Stimulated activated naive CD4-positive, alpha-beta T cell (primary cell): ENCODE measurements around the gene OR6Y1.

Source experiments
- DNase-seq, 6 experiments: peaks; one replicate each; lab custom pipeline; 2025; lab: John Stamatoyannopoulos, UW

The OR6Y1 gene

GRCh38 chr1:158506369-158506987, 47.7 kb downstream of the OR6Y1 start:
- DNase-seq: peak in 1 of 6 experiments; percentile 3

GRCh38 chr1:158496374-158496773, 57.8 kb downstream of the OR6Y1 start:
- DNase-seq: no peak

GRCh38 chr1:158494796-158495195, 59.4 kb downstream of the OR6Y1 start:
- DNase-seq: no peak
